NCI-H2171 treated with DMSO at 0.1 percent for 48 hours (cell line): ENCODE data around the gene BCAR3.

ENCODE experiments used
- DNase-seq: peaks from one replicate; lab custom pipeline; 2025; lab: John Stamatoyannopoulos, UW

Gene BCAR3

DNA sequence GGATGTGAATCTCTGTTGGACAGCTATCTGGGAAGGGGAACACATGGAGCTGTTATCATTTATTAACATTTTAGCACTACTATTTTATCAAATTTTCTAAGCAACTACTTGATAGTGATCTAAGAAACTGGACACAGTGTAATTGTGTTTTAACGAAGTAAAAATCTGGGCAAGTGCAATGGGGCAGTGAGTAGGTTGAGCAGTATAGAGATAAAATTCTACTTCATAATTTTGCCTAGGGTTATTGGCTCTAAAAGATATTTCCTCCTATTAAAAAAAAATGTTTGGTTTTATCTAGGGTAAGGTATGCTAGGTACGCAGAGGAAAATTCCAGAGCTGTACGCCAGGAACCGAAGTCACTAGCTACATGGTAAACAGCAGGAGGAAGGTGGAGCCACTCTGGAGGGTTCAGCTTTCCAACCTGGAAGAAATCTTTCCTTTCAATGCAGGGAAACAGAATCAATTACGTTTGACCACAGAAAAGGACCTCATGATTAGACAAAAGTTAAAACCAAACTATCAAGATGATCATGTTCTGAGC, 43.3 kb downstream of the BCAR3 start:
- DNase-seq = no peak

DNA sequence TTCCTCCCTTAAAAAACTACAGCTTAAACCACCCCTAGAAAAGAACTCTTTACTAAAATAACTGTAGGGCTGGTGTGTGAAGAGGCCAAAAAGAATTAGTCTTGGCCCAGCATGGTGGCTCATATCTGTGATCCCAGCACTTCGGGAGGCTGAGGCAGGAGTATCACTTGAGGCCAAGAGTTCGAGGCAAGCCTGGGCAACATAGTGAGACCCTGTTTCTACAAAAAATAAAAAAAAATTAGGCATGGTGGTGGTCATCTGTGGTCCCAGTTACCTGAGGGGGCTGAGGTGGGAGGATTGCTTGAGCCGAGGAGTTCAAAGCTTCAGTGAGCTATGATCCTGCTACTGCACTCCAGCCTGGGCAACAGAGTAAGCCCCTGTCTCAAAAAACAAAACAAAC, 44.9 kb downstream of the BCAR3 start:
- DNase-seq = no peak

DNA sequence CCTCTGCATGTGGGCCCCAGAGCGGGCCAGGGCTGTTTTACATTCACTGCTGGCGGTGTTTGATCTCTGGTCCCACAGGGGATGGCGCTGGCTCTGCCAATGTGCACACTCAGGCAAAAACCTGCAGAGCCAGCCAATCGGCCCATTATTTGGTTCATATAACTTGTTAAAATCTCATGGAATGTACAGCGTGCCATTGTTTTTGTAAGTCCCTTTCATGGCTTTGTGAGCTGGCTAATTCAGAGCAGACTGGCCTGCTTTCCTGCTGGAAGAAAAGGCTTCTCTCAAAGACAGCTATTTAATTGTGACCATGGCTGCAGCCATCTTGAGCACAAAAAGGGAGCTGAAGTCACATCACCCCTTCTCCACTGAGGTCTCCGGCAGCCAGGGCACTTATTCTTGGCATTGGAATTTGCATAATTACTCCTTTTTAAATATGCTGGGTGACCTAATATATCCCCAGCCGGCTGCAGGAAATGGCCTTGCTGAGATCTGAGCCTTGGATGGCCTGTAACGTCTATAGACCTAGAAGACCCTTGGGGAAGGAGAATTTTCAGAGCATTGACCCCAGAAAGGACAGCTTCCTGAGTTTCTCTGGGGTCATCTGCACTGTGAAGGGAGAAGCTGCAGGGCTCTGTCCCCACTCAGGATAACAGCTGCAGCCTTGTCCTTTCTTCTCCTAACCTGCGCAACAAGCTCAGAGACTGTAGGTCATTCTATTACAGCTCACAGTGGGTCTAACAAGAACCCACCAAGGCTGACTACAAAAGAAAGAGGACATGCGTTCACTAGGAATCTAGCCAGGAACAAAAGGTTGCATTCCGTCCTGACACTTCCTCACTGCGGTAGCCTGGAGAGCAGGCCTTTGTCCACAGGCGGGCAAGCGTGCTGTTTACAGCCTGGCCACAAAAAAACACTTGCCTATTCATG, 45.8 kb downstream of the BCAR3 start:
- DNase-seq = no peak

DNA sequence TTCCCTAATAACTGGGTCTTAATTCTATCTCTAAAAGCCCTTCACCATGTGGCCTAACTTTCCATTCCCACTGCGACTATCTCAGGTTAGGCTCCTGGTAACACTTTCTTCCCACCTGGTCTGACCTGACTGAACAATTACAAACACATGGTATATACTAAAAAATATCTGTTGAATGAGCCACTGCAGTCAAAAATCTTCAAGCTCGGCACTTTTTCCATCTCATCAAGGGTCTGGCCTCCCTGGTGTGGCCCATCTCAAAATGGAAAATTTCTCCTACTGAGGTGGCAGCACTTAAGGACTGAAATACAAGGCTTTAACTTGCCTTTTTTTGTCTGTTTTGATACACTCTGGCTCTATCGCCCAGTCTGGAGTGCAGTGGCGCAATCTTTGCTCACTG, 48.3 kb downstream of the BCAR3 start:
- DNase-seq = no peak

DNA sequence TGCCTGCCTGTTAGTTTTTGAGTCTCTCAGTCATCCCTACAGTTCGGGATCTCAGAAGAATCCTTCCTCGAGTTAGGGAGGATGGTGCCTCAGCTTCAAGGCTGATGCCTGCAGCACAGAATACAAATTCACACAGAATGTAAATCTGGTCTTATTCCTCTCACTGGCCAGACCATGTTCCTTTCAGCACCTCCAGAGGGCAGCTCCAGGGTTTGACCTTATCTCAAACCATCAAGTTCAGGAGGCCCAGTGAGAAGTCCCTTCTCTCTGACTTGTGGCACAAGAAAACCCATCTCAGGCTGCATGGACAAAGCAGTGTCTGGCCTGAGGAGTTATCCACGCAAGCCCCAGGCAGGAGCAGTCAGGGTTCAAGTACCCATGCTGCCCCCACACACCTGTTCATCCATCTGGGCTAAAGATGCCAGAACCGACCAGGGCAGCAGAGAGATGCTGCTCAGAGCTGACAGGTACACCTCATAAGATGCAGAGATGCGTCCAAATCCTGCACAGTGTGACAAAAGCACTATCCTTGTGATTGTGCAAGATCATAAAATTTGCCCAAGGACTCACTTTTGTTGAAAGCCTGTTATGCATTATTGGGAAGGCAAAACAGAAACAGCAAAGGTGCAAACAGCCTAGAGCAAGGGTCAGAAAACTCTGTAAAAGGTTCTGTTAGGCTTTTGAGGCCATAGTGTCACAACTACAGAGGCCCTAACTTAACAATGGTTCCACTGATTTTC, 49.8 kb downstream of the BCAR3 start:
- no peak for DNase-seq

DNA sequence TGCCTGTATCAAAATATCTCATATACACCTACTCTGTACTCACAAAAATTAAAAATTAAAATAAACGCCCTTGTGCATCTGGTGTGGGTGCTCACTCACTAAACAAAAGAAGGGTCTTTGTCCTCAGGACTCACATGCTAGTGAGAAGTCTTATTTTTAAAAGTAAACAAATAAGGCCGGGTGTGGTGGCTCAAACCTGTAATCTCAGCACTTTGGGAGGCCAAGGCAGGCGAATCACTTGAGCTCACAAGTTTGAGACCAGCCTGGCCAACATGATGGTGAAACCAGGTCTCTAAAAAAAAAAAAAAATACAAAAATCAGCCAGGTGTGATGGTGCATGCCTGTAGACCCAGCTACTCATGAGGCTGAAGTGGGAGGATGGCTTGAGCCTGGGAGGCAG, 51.5 kb downstream of the BCAR3 start:
- DNase-seq = no peak

DNA sequence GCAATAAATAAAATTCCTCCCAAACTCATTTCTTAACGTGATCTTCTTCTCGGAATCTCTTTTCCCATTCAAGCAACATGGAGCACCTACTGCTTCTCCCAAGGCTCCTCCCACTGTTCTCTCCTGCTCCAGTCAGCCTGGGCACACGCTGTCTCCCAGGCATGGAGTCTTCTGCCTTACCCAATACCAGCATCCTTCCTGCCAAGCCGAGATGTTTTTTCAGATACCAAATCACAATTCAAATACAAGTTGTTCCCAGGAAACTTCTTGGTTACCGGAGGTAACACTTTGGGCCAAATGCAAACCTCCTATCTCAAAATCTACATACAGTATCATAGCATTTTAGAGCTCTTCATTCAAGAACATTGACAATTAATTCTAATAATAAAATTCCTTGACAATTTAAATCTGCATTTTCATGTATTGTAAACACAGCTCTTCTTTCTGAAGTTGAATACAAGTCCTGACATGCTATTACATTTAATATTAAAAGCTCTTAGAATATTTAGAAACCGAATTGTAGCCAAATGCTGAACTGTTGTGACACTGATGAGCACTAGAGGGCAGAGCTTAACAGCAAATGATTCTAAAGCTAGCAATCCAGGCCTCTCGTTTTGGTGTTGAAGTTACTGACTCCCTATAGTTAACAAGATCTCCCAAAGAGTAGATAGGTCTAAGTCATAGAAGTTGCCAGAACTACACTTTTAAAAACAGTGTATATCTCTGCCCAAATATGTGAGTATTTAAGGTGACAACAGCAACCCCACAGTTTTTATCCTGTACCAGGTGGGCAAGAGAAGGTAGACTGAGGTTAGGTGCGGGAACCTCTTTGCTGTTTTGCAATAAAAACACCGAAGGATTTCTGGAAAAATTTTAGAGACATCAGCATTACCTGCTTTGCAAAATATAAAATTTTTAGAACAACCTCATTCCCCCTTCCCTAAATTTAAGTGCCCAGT, 52.3 kb downstream of the BCAR3 start:
- DNase-seq = peak; percentile 64

DNA sequence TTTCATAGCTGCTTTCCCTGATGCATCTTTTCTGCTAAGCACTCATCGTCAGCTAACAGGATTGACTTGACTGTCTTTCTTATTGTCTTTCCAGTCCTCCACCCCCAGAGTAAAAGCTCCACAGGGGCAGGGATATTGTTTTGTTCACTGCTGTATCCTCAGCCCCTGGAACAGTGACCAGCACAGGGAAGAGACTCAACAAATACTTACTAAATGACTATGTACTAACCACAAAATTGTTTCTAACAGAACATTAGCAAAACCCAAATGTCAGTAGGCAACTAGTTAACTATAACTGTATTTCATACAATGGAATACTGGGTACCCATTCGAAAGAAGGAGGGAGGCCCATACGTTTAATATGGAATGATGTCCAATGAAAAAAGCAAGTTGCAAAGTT, 53.0 kb downstream of the BCAR3 start:
- no peak for DNase-seq

DNA sequence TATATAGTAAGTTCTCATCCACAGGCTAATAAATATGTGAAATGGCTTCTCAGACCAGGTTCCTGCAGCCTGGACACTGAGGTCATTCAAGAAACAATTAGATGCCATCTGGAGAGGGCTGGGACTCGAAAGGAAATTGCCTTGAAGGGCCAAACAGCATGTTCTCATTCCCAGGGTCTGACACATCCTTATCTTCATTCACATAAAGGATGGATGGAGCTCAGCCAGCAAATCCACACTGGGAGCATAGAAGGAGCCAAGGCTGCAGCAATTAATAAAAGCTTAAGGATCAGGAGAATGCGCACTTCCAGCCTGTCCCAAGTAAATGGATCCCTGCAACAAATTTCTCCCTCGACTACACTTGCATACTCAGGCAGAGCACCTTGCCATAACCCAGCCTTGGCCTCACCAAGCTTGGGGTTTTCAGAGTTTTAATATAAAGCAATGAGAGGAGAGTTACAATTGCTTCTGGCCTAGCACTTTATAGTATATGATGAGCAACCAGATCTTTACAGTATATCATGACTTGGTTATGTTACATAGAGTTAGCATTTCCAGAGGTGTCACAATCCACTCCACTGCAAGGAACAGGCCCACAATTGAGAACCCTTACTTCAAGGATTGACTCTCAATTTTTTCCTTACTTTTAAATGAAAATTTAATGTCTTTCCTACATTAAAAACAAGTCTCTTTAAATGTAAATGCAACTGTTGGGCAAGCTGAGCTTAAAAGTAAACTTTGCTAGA, 55.9 kb downstream of the BCAR3 start:
- no peak for DNase-seq

DNA sequence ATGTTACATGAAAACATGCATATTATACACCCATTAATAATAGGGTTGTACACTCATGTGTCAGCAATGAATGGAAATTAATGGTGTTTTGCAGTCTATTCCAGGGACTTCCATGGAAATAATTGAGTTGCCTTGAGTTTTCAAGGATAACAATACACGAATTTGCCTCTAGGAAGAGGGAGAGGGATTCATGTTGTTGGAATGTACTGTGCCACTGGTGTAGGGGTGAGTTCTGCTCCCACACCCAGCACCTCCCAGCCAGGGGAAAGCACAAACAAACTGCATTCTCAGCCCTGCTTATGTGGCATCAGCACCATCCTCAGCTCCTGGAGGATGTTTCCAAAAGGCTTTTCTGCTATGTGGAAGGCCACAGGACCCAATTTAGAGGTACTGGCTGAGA, 57.8 kb downstream of the BCAR3 start:
- no peak for DNase-seq

DNA sequence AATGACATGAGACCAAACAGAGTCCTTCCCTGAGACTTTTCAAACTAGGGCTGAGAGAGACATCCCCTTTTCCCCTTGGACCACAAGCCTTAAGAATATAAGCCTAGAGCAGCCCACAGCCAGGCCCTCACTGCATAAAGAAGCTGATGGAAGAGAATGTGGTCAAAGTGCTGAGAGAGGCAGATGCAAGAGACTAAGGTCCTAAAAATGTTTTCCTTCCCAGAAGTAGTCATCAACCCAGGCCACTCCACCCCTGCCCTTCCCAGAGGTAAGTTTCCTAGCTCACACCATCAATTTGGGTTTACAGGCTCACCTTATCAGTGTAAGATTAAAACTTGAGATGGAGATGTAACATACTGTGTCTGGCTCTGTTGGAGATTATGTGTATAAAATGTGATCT, 58.2 kb downstream of the BCAR3 start:
- no peak for DNase-seq

DNA sequence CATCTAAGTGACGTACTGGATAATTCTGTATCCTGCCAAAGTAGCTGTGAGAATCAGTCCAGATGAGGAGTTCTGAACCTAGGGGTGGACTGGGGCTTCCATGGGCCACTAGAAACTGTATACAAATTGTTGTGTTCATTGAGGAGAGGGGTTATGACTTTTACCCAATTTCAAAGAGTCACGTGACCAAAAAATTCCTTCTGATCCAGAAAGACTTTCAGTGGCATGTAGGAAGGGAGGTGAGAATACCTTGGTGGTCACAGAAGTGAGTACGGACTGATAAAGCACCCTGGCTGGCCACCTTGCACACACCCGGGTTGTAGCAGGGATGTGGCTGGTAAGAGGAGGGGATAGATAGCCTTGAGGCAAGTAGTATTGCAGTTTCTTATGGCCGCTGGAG, 60.4 kb downstream of the BCAR3 start:
- no peak for DNase-seq

DNA sequence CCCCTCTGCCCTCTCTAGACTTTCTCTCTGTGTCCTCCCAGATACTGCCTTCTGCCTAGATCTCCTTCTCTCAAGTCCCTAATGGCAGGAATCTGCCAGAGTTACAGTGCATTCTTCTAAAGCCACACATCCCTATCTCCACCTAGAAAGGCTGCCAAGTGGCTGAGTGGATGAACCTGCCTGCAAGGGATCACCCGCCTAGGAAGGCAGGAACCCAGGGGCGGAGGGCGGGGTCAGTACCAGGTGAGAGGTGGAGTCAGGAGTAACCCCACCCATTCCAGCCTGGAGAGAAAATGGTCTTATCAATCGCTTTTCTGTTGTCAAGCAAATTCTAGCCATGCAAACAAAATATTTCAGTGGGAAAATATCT, 60.8 kb downstream of the BCAR3 start:
- DNase-seq = no peak

DNA sequence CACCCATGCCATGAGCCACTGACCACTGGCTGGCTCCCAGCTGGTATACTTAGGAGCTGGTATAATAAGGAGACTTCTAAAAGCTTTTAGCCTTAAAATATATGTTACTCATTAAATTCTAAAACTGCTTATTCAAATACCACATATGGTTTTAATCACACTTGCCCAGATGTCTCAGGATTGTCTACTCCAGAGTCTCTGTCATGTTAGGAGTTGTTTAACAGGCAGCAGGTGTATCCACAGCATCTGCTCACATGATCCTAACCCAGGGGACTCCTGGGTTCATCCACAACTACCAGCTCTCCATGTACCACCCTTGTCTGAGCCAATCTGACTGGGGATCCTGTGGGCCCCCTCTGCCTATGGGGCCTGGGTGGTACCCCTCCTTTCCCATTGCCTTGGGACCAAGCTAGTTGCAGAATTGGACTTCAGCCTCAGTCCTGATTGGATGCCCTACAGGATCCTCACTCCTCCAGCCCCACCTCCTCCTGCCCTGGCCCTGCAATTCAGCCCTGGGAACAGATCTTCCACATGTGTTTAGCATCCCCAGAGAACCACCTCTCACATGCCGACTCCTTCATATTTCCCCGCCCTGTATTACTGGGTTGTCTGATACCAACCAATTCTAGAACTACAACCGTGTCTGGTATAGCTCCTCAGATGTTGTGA, 61.3 kb downstream of the BCAR3 start:
- DNase-seq = no peak

DNA sequence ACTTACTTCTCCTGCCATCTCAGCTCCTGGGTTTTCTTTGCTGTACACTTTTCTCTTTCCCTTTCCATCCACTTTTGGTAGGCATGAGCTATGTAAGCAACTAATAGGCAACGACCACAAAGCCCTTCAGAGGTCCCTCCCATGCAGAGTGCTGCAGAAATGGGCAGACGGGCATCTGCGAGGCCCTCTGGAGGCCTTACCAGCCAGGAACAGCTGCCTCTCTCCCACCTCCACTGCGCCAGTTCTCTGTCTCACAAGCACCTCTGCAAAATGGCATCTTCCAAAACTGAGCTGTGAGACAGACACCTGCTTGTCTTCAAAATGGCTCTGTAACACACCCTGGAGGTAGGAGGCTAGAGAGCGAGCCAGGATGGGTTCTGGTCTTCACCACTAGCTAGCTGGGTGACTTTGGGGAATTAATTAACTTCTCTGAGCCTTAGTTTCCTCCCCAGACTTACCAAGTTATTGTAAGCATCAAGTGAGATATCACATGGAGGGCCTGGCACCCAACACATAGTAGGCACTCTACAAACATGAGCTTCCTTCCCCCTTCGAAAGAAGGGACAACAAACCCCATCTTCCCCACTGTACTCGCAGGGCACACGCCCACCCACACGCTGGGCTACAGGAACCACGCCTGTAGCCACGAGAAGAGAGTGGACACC, 62.0 kb downstream of the BCAR3 start:
- DNase-seq = no peak

DNA sequence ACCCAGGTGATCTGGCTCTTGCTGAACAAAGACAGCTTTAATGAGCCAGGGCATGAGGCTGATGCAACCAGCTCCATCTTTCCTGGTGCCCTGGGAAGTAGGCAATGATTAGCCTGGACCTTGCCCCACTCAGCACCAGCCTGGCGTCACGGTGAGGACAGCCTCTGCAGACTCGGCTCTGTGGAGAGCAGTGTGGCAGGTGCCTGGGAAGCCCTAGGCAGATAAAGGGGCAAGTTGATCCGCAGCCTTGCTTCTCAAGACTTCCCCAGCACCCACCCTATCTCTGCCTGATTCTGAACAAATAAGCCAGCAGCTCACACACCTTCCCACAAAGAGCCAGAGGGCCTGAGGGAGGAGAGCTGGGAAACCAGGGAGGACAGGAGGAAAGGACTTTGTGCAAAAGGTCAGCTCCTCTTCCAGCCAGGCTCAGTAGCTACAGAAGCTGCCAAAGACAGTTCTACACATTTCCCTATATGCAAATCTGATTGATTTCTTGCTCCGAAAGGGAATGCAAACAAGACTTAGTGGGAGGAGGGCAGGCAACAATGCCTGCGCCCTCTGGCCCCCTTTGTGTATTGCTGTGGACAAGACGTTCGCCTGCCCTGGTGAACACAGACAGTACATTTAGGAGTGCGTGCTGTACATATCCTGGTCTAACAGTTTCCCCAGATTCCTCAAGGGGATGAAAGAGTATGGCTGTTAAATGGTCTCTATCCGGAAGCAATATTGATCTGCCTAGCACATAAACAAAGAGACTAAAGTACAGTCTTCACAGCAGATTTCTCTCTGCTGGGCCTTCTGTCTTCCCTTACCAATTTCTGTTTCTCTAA, 63.8 kb downstream of the BCAR3 start:
- no peak for DNase-seq

DNA sequence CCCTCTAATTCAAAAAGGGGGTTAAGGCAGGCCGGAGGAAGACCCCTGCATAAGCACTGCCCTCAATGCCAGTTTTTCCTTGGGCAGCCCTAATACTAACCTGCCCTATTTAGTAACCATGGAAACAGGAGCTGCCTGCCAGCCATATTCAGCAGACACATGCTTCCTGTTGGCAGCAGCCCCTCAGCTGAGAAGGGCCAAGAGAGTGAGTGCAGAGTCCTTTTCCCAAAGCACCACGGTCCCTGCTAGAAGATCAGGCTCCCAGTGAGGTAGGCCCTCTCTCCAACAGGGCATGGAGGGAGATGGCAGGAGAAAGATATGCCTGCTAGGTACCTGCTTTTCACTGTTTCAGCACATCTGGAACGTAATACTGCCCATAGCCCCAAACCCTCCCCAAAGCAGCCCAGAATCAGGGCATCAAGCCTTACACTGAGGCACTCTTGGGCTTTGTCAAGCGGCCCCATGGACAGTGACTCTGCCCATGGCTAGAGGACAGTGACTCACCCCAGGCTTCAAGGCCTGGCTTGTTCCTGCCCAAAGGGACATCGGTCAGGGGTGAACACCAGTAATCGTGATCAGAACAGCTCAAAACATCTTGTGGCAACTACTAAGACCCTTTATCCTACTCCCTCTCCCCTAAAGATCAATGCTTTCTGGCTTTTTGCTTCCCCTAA, 64.5 kb downstream of the BCAR3 start:
- no peak for DNase-seq

DNA sequence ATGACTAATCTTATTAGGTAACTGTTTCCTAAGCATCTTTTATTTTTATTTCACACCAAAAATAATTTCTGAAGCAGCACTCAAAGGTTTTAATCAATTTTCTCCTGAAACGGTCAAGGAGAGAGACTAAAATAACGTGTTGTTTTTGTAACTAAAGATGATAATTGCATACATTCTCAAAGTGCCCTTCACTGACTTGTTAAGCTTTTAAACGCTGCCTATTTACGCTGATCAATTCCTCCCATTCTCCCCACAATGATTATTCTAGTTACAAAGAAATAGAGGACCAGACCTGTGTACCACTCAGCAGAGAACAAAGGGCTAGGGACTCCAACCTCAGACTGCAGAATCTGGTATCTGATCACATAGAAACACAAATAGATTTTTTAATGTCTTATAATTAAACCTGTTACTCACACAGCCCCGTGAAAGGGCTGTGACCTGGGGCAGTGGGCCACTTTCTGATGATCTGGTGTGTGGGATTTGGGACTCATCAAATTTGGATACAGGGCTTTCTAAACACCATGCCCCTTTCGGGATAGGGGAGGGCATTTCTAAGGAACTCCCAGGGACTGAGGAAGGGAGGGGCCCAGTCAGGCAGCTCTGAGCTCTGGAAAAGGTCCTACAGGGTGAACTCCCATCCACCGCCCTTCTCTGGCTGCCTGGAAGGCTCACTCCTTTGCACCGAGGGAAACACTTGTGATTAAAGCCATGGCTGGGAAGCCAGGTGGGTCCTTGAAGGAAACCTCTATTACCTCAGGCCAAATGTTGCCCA, 65.2 kb downstream of the BCAR3 start:
- DNase-seq = no peak
